Colonic mucosa (tissue), 4 donors: ENCODE results near the gene ENKD1. TPM values are rescaled to one million over a fixed set of nuclear protein-coding genes. Genes with fewer than 3 reads are reported as not detected.

Experiments
- DNase-seq: peaks from one replicate; pipeline ENCODE4 v3.0.0-alpha.2; 2020
- H3K27ac ChIP-seq: fragments of 200-600 bp; one replicate; pipeline ENCODE4 v1.8.0; 2021
- H3K27me3 ChIP-seq: fragments of 200-600 bp; one replicate; pipeline ENCODE4 v1.8.0; 2021
- H3K36me3 ChIP-seq: fragments of 200-600 bp; one replicate; pipeline ENCODE4 v1.8.0; 2021
- H3K4me1 ChIP-seq: fragments of 200-600 bp; one replicate; pipeline ENCODE4 v1.8.0; 2021; ENCODE audit warnings: mild to moderate bottlenecking
- H3K4me3 ChIP-seq: fragments of 200-600 bp; one replicate; pipeline ENCODE4 v1.8.0; 2021
- H3K9ac ChIP-seq, 2 donors: one replicate each; pipeline ENCODE4 v1.7.0; 2013; ENCODE audit warnings: control low read depth in 2 of 2, low read depth in 2 of 2, low read length in 2 of 2
- H3K9me3 ChIP-seq: fragments of 200-600 bp; one replicate; pipeline ENCODE4 v1.8.0; 2021
- CTCF ChIP-seq: fragments of 200-600 bp; IDR thresholded peaks from one replicate; pipeline ENCODE4 v1.8.0; 2022; ENCODE audit warnings: antibody characterized with exemption, mild to moderate bottlenecking
- intact Hi-C: fragments of 100-400 bp; cut with DNase I; formaldehyde crosslinking; loops from one replicate; pipeline ENCODE4 v1.14.1; 2022
- total RNA-seq, 2 donors: library from RNA; stranded (reverse); fragmentation: NEBNext Ultra II Directional in 1 of 2; extraction: Animal tissue kit (Norgen Biotek cat#: 25700) in 1 of 2; gene quantifications; one replicate each; pipeline ENCODE4 v1.2.1, GENCODE V29; 2021
- donor health status: healthy.
- donor health status: DM: no; HTN: no; CAD: no.
- donor health status: DM: no; HTN: no; CAD: no.

ENKD1 gene
- total RNA-seq, 2 donors from 2014 or later = 9.1 to 13.0 TPM

GRCh38 chr16:67637625-67638024, 28.9 kb downstream of the ENKD1 start:
- no peak overlapping the region for H3K27ac ChIP-seq
- no peak overlapping the region for H3K4me3 ChIP-seq
- TF ChIP-seq CTCF = no peak
- no peak overlapping the region for H3K9ac ChIP-seq
- H3K27me3 ChIP-seq = no peaks in the 10 kb centered on the region
- DNase-seq = no peak
- H3K4me1 ChIP-seq = no peaks in the 10 kb centered on the region
- H3K9me3 ChIP-seq = no peaks in the 10 kb centered on the region
- peaks cover 8% of the 10 kb centered on the region for H3K36me3 ChIP-seq
- intact Hi-C loops = no loop called here

GRCh38 chr16:67636713-67637112, 29.8 kb downstream of the ENKD1 start:
- TF ChIP-seq CTCF = no peak
- intact Hi-C loops = no loop called here
- Histone ChIP-seq H3K27me3 (no peaks in the 10 kb centered on the region), H3K9ac (no peak overlapping the region), H3K4me3 (no peak overlapping the region), H3K9me3 (no peaks in the 10 kb centered on the region), H3K4me1 (no peaks in the 10 kb centered on the region), H3K36me3 (peaks cover 8% of the 10 kb centered on the region), H3K27ac (no peak overlapping the region)
- DNase-seq = no peak

GRCh38 chr16:67632415-67633172, 34.0 kb downstream of the ENKD1 start:
- Histone ChIP-seq H3K27me3 (no peaks in the 10 kb centered on the region), H3K36me3 (peaks cover 13% of the 10 kb centered on the region), H3K9me3 (no peaks in the 10 kb centered on the region), H3K4me3 (no peak overlapping the region), H3K4me1 (no peaks in the 10 kb centered on the region), H3K27ac (no peak overlapping the region), H3K9ac (no peak overlapping the region)
- DNase-seq = no peak
- no peak for TF ChIP-seq CTCF
- intact Hi-C loops = no loop called here

- Histone ChIP-seq H3K9me3 (no peaks in the 10 kb centered on the region), H3K27me3 (no peaks in the 10 kb centered on the region), H3K27ac (no peak overlapping the region), H3K4me1 (no peaks in the 10 kb centered on the region), H3K4me3 (no peak overlapping the region), H3K9ac (no peak overlapping the region), H3K36me3 (peaks cover 22% of the 10 kb centered on the region)
- DNase-seq = no peak
- intact Hi-C loops = no loop called here
- TF ChIP-seq CTCF = no peak
Observed at GRCh38 chr16:67628216-67628615, 38.3 kb downstream of the ENKD1 start.

- Histone ChIP-seq H3K27ac (no peak overlapping the region), H3K36me3 (peaks cover 5% of the 10 kb centered on the region), H3K9me3 (no peaks in the 10 kb centered on the region), H3K4me1 (no peaks in the 10 kb centered on the region), H3K27me3 (no peaks in the 10 kb centered on the region), H3K9ac (no peak overlapping the region), H3K4me3 (no peak overlapping the region)
- TF ChIP-seq CTCF = no peak
- no peak for DNase-seq
- intact Hi-C loops = no loop called here
Observed at GRCh38 chr16:67613808-67614207, 52.7 kb downstream of the ENKD1 start.

Other genes starting within 250 kb of the ENKD1 start
- 100 to 1,000 TPM; 348 to 378 TPM for gene HSD11B2, start 235.6 kb downstream of the ENKD1 start, total RNA-seq
- gene ATP6V0D1, start 185.6 kb downstream of the ENKD1 start, total RNA-seq = 100 to 1,000 TPM; 194 to 195 TPM
- gene AGRP, start 183.2 kb downstream of the ENKD1 start, total RNA-seq = not detected
- gene RIPOR1, start 137.9 kb downstream of the ENKD1 start, total RNA-seq = 10 to 100 TPM; 14.4 to 19.0 TPM
- gene CTCF, start 104.2 kb downstream of the ENKD1 start, total RNA-seq = 10 to 100 TPM; 37.0 to 47.3 TPM
- 1 to 10 TPM; 1.9 to 2.5 TPM for gene CARMIL2, start 21.6 kb downstream of the ENKD1 start, total RNA-seq
- 10 to 100 TPM; 11.8 to 27.5 TPM for gene ACD, start 6.5 kb downstream of the ENKD1 start, total RNA-seq
- 10 to 100 TPM in 1 of 2 donors, 1 to 10 TPM in 1; 4.6 to 10.3 TPM for gene PARD6A, start 5.8 kb downstream of the ENKD1 start, total RNA-seq
- 1 to 10 TPM; 1.1 to 1.4 TPM for gene C16orf86, start 64 bp upstream of the ENKD1 start, total RNA-seq
- gene GFOD2, start 52.6 kb upstream of the ENKD1 start, total RNA-seq = 10 to 100 TPM; 22.1 to 33.8 TPM
- gene RANBP10, start 139.8 kb upstream of the ENKD1 start, total RNA-seq = 10 to 100 TPM; 14.7 to 22.5 TPM
- gene TSNAXIP1, start 140.1 kb upstream of the ENKD1 start, total RNA-seq = under 1 TPM; 0.13 to 0.30 TPM
- gene THAP11, start 175.6 kb upstream of the ENKD1 start, total RNA-seq = 10 to 100 TPM; 22.0 to 33.2 TPM
- 100 to 1,000 TPM in 1 of 2 donors, 10 to 100 TPM in 1; 58.3 to 108 TPM for gene NUTF2, start 180.2 kb upstream of the ENKD1 start, total RNA-seq
- 10 to 100 TPM; 25.6 to 38.9 TPM for gene CENPT, start 180.9 kb upstream of the ENKD1 start, total RNA-seq
- 10 to 100 TPM; 58.6 to 96.5 TPM for gene EDC4, start 206.3 kb upstream of the ENKD1 start, total RNA-seq
- gene NRN1L, start 218.1 kb upstream of the ENKD1 start, total RNA-seq = under 1 TPM; 0.93 to 0.96 TPM
- gene PSKH1, start 226.5 kb upstream of the ENKD1 start, total RNA-seq = 10 to 100 TPM; 24.5 to 34.7 TPM